Adipose tissue (tissue), 3 donors: Measurements from ENCODE around the gene C20orf204. TPM values are rescaled to one million over a fixed set of nuclear protein-coding genes. Genes with fewer than 3 reads are reported as not detected.

Experiments used
- H3K27ac ChIP-seq: one replicate; pipeline ENCODE4 v1.5.1; 2013; ENCODE audit warnings: low read depth, low read length
- WGBS, 3 donors: extraction: QIAGEN DNeasy Blood & Tissue Kit; methylation state at CpG; one replicate each; pipeline ENCODE4 v1.1.7; 2013; 5-methylcytosine and 5-hydroxymethylcytosine counted together
- polyA plus RNA-seq, 3 donors: library from polyadenylated mRNA; stranded (reverse); fragments of 200-250 nt; gene quantifications; one replicate each; pipeline ENCODE4 v1.2.3, GENCODE V29; 2013
- donor health status: healthy with polysubstance abuse.
- donor health status: Bipolar disorder and iron deficiency.
- donor health status: healthy.

C20orf204 gene
- polyA plus RNA-seq, 3 donors: 0.56 to 0.58 (median 0.56) TPM

DNA sequence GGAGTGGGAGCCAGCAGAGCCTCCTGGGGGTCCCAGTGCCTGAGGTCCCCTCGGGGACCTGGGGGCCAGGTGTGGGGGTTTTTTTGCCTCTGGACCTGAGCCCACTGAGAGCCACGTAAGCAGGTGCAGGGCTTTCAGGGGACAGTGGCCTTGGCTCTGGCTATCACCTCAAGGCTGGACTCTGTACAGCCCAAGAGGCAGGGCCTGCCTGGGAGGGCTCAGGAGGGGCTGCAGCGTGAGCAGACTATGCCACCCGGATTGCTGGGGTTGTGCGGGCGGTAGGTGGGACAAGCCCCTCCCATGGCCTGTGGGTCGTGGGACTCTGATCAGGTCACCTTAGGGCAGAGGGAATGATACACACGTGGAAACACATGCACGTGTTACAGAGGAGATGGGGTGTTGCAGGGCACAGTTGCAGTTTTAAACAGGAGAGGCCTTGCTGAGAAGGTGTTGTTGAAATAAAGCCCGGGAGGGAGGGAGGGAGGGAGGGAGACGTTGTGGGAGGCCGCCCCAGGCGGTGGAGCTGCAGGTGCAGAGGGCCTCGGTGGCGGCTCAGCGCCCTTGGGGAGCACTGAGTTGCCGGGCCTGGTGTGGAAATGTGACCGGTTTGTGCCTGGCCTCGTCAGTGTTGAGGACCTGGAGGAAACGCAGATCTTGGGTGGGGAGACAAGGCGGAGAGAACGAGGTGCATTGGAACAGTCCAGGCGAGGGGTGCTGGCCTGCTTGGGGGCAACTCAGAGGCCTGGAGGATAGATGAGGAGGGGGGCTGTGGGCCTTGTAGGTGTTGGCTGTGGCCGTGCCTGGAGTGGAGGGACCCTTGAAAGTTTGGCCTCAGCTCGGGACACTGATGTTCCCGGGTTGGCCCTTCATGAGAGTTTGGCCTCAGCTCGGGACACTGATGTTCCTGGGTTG is 29.3 kb downstream of the C20orf204 start:
- no peak overlapping the region for H3K27ac ChIP-seq
- WGBS, 3 donors: 49 to 52% (median 49%) methylated on average over 27 of the region's 27 CpGs

DNA sequence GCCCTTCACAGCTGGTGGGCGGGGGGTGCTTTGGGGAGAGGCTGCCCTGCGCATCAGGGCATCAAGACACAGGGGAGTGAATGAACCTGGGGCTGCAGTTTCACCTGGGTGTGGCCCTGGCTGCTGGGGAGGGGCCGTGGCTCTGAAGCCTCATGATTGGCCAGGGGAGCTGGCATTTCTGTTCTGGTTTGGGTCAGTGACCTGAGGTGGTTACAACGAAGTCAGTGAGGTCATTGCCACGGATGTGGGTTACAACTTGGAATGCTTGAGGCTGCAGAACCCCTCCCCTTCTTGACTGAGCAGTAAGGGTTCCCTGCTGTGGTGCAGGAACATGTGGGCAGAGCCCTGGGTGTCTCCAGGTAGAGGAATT is 30.0 kb downstream of the C20orf204 start:
- WGBS, 3 donors: 37 to 64% (median 49%) methylated on average over 5 of the region's 5 CpGs
- no peak overlapping the region for H3K27ac ChIP-seq

DNA sequence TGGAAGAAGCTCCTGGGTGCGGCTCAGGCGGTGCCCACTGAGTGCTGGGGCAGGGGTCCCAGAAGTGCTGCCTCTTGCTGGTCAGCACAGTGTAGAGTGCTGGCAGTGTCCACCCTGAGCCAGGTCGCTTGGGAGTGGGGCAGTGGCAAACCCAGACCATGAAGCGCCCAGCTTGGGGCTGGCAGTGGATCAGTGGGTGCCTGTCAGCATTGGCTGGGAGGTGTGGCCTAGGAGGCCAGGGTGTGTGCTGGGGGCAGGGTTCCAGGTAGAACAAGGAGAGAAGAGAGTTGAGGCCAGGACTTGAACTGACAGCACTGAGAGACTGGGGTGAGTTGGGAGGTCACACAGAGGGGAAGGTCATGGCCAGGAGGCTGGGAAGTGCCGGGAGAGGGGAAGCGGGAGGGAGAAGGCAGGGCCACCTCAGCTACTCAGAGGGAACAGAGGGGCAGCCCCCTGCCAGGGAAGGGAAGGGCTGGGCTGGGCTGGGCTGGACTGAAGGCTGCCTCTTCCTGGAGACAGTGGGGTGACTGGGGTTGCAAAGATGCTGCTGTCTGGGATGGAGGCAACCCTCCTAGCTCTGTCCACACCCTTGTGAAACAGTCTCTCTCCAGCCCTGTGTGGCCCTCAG is 31.1 kb downstream of the C20orf204 start:
- no peak overlapping the region for H3K27ac ChIP-seq
- 74 to 86% (median 80%) methylated on average over 6 of the region's 6 CpGs for WGBS, 3 donors

DNA sequence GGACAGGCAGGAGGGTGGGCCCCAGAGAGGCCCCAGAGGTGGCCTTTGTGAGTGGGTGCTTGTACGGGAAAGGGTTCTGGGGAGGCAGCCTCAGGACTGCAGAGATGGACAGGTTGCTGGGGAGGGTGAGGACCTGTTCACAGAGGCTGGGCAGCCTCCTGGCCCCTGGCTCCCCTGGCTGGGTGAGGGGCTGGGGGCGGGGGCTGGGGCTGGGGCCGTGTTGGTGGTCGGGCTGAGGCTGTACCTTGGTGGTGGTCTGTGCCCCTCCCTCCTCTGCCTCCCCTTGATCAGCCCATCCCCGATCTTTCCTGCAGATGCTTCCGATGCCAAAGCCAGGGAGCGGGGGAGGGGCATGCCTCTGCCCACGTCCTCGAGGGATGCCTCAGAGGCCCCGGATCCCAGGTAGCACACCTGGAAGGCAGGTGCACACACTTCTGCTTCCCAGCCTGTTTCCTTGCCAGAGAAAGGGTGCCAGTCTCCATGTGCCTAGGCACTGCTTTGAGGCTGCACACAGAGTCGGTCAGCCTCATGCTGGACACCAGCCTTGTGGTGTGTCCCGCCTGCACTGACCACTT is 31.8 kb downstream of the C20orf204 start:
- H3K27ac ChIP-seq: no peak overlapping the region
- WGBS, 3 donors: 61 to 76% (median 71%) methylated on average over 10 to 12 of the region's 12 CpGs

DNA sequence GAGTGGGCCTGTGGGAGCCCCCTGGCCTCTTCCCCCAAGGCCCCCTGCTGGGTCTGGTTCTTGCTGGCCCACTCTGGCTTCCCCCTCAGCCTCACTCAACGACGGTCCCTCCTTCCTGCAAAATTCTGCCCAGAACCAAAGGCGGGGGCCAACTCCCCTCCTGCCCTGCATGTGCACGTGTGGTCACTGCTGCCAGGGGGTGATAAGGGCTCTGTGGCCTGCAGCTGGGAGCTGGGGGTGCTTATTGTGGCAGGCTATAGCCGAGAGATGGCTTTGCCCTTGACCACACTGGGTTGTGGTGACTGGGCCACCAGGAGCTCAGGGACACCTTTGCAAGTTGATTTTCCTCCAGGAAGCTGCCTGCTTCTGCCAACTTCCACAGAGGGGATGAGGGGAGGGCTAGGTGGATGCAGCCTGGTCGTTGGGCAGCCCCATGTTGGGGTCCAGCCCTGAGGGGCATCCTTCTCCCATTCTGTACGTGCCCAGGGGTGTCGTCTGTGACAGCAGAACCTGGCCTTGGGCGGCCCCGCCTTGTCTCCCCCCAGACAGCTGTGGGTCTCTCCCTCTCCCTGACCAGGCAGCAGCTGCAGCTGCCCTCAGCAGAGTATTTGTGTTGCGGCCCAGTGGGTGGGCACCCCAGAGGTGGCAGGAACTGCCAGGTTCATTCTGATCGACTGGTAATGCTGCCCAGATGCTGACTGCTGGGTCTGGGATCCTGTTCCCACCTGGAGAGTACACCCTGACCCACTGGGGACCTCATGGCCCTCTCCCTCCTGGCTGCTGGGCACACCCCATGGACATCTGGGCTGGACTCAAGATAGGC is 32.6 kb downstream of the C20orf204 start:
- 73 to 78% (median 74%) methylated on average over 10 to 12 of the region's 12 CpGs for WGBS, 3 donors
- H3K27ac ChIP-seq: no peak overlapping the region

DNA sequence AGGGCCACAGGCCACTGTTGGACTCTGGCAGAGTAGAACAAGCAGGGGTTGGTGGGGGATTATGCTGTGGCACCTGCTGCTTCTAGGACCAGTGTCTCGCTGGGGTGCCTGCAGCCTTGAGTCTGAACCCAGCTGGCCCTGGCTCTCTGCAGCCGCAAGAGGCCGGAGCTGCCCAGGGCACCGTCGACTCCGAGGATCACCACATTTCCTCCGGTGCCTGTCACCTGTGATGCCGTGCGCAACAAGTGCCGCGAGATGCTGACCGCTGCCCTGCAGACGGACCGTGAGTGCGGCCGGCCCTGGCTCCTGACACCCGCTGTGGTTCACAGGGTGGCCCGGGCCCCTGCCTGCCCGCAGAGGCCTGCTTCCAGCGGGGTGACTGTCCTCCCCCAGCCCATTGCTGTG is 33.2 kb downstream of the C20orf204 start:
- no peak overlapping the region for H3K27ac ChIP-seq
- 87 to 88% (median 88%) methylated on average over 20 of the region's 20 CpGs for WGBS, 3 donors

DNA sequence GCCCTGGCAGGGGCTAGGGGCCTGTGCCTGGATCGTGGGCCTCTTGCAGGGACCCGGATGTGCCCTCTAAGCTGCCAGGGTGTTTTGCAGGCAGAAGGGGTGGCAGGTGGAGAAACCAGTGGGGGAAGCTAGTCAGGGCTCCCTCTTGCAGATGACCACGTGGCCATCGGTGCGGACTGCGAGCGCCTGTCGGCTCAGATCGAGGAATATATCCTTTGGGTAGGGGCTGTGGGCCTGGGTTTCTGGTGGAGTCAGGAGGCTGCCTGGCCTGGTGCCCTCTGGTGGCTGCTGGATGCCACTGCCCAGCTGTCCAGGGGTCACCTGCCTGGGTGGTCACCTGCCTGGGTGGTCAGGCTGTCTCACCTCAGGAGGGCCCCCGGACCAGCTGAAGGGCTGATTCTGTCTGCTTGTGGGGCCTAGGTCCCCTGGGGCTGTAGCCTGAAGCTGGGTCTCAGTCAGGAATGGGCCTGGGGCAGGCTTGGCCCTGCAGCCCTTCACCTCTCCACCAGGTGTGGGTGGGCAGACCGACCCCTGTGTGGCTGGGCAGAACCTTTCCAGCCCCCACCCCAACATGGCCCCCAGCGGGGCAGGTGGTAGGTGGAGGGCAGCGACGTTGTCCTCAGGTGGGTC is 33.7 kb downstream of the C20orf204 start:
- no peak overlapping the region for H3K27ac ChIP-seq
- WGBS, 3 donors: 54 to 64% (median 62%) methylated on average over 13 to 14 of the region's 14 CpGs

DNA sequence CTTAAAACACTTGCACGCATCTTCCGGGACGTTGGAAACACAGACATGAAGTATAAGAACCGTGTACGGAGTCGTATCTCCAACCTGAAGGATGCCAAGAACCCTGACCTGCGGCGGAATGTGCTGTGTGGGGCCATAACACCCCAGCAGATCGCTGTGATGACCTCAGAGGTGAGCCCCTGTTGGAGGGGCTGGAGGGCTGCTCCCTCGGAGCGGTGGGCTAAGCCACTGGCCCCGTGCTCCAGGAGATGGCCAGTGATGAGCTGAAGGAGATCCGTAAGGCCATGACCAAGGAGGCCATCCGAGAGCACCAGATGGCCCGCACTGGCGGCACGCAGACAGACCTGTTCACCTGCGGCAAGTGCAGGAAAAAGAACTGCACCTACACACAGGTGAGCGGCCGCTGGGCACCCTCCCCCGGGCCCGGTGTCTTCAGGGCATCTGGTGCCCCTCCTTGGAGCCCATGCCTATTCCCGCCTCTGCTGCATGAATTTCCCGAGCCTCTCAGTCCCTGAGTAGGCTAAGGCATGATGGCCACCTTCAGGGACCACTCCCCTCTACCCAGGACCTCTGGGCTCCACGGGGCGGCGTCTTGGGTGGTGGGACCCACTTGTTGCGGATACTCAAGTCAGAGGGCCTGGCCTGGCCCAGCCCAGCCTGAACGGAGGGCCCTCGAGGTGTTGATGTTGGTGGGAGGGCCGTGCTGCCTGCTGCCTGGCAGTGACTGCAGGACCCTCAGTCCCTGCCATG is 34.4 kb downstream of the C20orf204 start:
- WGBS, 3 donors: 93 to 95% (median 94%) methylated on average over 31 of the region's 31 CpGs
- no peak overlapping the region for H3K27ac ChIP-seq

DNA sequence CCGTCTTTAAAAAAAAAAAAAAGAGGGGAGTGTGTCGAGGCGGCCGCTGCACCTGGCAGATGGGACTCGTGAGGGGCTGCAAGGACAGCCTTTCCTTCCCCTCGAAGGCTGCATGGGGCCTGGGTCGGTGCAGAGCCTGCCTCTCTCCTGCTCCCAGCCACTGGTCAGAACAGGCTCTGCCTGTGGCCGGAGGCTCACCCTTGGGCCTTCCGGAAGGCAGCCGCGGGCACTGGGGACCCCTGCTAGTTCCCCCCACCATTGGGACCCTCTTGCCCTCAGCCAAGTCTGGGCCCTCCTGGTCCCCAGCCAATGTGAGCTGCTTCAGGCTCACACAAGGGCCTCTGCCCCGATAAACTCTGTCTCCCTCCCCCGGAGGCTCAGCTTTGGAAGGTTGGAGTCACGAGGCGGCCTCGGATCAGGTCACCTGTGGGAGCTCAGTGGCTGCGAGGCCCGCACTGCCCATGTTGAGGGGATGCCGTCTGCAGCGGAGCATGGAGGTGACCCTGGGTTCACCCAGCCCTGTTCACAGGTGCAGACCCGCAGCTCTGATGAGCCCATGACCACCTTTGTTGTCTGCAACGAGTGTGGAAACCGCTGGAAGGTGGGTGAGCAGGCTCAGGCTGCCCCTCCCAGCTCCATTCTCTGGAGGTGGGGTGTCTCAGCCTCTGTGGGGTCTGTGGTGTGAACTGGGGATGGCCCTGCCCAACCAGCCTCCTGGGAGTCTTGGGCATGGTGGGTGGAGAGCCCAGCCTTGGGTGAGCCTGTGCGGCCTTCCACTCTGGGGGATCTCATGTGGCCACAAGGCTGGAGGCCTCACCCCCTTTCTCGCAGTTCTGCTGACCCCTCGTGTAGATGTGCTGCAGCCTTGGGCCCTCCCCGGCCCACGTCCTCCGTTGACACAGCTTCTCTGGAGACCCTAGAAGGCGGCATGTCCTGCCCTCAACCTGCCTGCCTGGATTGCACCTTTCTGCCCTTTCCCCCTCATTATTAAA is 35.7 kb downstream of the C20orf204 start:
- 88 to 92% (median 88%) methylated on average over 23 to 30 of the region's 30 CpGs for WGBS, 3 donors

DNA sequence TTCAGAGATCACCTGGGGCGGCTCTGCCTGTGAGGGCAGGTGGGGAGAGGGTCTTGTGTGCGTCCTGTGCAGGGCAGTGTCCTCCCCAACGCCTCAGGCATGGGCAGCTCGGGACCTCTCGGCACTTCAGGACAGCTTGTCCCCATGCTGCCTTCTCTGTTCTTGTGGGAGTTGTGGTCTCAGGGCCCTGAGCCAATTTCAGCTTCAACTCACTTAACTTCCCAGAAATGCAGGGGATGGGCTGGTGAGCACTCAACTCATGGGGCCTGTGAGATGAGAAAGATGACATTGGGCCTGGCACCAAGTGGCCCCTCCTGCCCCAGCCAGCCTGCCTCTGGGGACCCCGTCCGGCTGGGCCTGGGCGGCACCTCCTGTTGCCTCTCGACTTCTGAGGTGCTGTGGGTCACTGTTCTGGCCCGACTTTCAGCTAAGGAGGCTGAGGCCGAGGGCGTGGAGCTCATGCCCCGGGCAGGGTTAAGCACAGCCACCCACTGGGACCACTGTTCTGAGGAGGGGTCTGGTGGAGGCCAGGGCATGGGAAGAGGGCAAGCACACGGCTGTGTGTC is 36.6 kb downstream of the C20orf204 start:
- WGBS, 3 donors: 71 to 84% (median 72%) methylated on average over 14 of the region's 14 CpGs
- no peak overlapping the region for H3K27ac ChIP-seq

More for the DNA sequence above, 35.7 kb downstream of the C20orf204 start:
- H3K27ac ChIP-seq: no peak overlapping the region

DNA sequence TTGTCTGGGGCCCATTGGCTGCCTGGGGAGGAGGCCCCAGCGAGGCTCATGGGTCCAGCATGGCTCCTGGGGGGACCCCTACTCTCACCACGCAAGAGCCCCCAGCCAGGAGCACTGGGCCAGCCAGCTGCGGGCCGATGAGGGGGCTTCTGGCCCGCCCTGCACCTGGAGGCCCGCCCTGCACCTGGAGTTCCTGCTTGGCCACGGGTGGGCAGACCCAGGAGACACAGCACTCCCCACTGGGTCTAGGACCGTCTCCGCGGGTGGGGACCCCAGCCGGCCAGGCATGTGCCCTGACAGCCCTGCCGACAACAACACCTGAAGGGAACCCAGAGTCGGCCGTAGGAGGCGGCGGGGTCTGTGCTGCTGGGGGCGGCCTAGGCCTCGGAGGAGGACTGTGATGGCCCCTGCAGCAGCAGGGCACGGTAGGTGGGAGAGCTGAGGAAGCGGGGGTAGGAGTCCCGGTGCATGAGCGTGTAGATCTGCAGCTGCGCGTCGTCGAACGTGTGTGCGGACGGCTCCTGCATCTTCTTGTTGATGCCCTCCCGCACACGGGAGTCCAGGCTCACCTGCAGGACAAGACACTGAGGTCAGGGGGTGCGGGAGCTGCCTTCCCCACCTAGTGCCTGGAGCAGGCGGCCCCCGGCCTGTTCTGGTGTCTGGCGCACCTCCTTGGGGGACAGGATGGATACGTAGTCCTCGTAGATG is 37.6 kb downstream of the C20orf204 start:
- H3K27ac ChIP-seq: no peak overlapping the region
- 91 to 93% (median 92%) methylated on average over 33 to 37 of the region's 37 CpGs for WGBS, 3 donors

DNA sequence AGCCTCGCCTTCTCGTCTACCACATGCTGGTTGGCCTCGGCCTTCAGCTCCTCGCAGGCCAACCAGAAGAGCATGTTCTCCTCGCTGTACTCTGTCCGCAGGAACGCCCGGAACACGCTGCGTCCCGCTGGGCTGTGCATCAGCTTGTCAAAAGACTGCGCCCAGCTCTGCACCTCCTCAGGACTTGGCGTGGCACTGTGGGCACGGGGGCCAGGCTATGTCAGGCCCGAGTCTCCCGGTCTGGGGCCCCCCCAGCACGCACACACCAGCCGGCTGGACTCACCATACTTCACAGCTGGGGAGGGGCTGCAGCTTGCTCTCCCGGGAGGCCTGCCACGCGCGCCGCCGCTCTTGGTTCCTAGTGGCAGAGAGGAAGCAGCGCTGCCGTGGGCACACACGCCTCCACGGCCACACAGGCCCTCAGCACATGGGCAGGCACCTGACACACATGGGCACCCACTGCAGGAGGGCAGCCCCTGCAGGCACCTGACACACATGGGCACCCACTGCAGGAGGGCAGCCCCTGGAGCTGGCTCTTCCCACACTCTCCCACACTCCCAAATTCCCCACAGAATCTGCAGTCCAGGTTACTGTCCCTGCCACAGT is 38.3 kb downstream of the C20orf204 start:
- WGBS, 3 donors: 90 to 95% (median 91%) methylated on average over 25 to 28 of the region's 28 CpGs
- no peak overlapping the region for H3K27ac ChIP-seq

DNA sequence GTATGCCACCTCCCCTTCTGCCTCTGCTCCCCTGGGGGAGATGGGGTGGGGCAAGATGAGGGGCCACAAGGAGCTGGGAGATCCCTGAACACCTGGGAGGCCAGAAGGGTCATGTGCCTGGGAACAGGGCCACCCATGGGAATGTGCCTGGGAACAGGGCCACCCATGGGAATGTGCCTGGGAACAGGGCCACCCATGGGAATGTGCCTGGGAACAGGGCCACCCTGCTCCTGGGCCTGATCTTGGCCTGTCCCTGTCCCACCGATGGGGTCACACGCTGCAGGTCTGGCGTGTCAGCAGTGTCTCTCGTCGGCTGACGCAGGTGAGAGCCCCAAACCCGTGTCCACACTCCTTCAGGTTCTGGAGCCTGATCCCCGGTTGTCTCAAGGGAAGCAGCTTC is 39.0 kb downstream of the C20orf204 start:
- 91 to 96% (median 95%) methylated on average over 8 of the region's 8 CpGs for WGBS, 3 donors
- no peak overlapping the region for H3K27ac ChIP-seq

DNA sequence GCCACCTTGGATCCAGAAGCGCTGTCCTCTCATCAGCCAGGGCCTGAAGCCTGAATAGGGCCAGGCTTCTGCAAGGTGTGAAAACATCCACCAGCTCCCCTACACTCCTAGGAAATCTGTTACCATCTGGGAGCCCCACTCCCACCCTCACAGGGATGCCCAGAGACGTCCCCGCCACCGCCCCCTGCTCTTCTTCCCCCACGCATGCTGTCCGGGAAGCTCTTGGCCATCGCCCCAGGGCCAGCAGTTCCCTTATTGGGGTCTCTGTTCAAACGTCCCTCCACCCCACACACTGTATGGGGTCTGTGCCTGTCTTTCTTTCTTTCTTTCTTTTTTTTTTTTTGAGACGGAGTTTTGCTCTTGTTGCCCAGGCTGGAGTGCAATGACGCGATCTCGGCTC is 39.6 kb downstream of the C20orf204 start:
- 87 to 92% (median 89%) methylated on average over 12 of the region's 12 CpGs for WGBS, 3 donors
- no peak overlapping the region for H3K27ac ChIP-seq
